ENCODE data around the gene TMEM242.

TMEM242 gene

GRCh38 chr6:157281570-157281969, 41.7 kb downstream of the TMEM242 start:
- Histone ChIP-seq H3F3A (ENCODE audit: low read depth) (no peaks in the 10 kb centered on the region), H4K20me1 (ENCODE audit: insufficient read depth, low read length, poor library complexity, severe bottlenecking) (no peaks in the 10 kb centered on the region), H3K9me2 (replicated peaks; ENCODE audit: low read depth, low read length) (no peaks in the 10 kb centered on the region), H3K4me2 (ENCODE audit: low read depth, low read length, poor library complexity, severe bottlenecking) (no peak overlapping the region), H3K27me3 (ENCODE audit: insufficient read depth, low read length, poor library complexity, severe bottlenecking) (no peaks in the 10 kb centered on the region), H3K4me3 (ENCODE audit: low read length, poor library complexity, severe bottlenecking) (no peak overlapping the region), H3K36me3 (ENCODE audit: insufficient read depth, low read length) (no peaks in the 10 kb centered on the region), H3K79me2 (ENCODE audit: insufficient read depth, low read length) (no peaks in the 10 kb centered on the region), H2AFZ (ENCODE audit: low read length) (no peak overlapping the region), H3K9ac (ENCODE audit: low read depth, low read length, poor library complexity, severe bottlenecking) (no peak overlapping the region), H3K9me3 (ENCODE audit: insufficient read depth, low read depth, low read length) (no peaks in the 10 kb centered on the region), H3K4me1 (ENCODE audit: insufficient read depth, low read length, poor library complexity, severe bottlenecking) (no peaks in the 10 kb centered on the region)
- TF ChIP-seq CTCF (conservative IDR thresholded peaks at IDR 0.05; ENCODE audit: low read length) = peak; percentile 47
- TF ChIP-seq EZH2phosphoT487 (IDR thresholded peaks at IDR 0.05; ENCODE audit: borderline replicate concordance) = no peak

- Histone ChIP-seq H3K4me3 (ENCODE audit: low read length, poor library complexity, severe bottlenecking) (no peak overlapping the region), H3K9me2 (replicated peaks; ENCODE audit: low read depth, low read length) (no peaks in the 10 kb centered on the region), H4K20me1 (ENCODE audit: insufficient read depth, low read length, poor library complexity, severe bottlenecking) (no peaks in the 10 kb centered on the region), H3F3A (ENCODE audit: low read depth) (no peaks in the 10 kb centered on the region), H3K9me3 (ENCODE audit: insufficient read depth, low read depth, low read length) (no peaks in the 10 kb centered on the region), H3K36me3 (ENCODE audit: insufficient read depth, low read length) (no peaks in the 10 kb centered on the region), H3K4me2 (ENCODE audit: low read depth, low read length, poor library complexity, severe bottlenecking) (no peak overlapping the region), H3K9ac (ENCODE audit: low read depth, low read length, poor library complexity, severe bottlenecking) (no peak overlapping the region), H3K27me3 (ENCODE audit: insufficient read depth, low read length, poor library complexity, severe bottlenecking) (no peaks in the 10 kb centered on the region), H2AFZ (ENCODE audit: low read length) (no peak overlapping the region), H3K4me1 (ENCODE audit: insufficient read depth, low read length, poor library complexity, severe bottlenecking) (no peaks in the 10 kb centered on the region), H3K79me2 (ENCODE audit: insufficient read depth, low read length) (no peaks in the 10 kb centered on the region)
- no peak for TF ChIP-seq EZH2phosphoT487 (IDR thresholded peaks at IDR 0.05; ENCODE audit: borderline replicate concordance)
- no peak for TF ChIP-seq CTCF (conservative IDR thresholded peaks at IDR 0.05; ENCODE audit: low read length)
Measured at GRCh38 chr6:157280947-157281346, 42.4 kb downstream of the TMEM242 start.

- no peaks in the 10 kb centered on the region for H3K9me2 ChIP-seq (replicated peaks; ENCODE audit: low read depth, low read length)
- no peak for TF ChIP-seq EZH2phosphoT487 (IDR thresholded peaks at IDR 0.05; ENCODE audit: borderline replicate concordance)
- TF ChIP-seq CTCF (conservative IDR thresholded peaks at IDR 0.05; ENCODE audit: low read length) = no peak
- H3K4me2 ChIP-seq (ENCODE audit: low read depth, low read length, poor library complexity, severe bottlenecking) = no peak overlapping the region
- no peak overlapping the region for H3K4me3 ChIP-seq (ENCODE audit: low read length, poor library complexity, severe bottlenecking)
- H3K27me3 ChIP-seq (ENCODE audit: insufficient read depth, low read length, poor library complexity, severe bottlenecking) = no peaks in the 10 kb centered on the region
- no peak overlapping the region for H2AFZ ChIP-seq (ENCODE audit: low read length)
- no peaks in the 10 kb centered on the region for H3K9me3 ChIP-seq (ENCODE audit: insufficient read depth, low read depth, low read length)
- no peaks in the 10 kb centered on the region for H3F3A ChIP-seq (ENCODE audit: low read depth)
- no peaks in the 10 kb centered on the region for H3K36me3 ChIP-seq (ENCODE audit: insufficient read depth, low read length)
- no peak overlapping the region for H3K9ac ChIP-seq (ENCODE audit: low read depth, low read length, poor library complexity, severe bottlenecking)
- no peaks in the 10 kb centered on the region for H3K79me2 ChIP-seq (ENCODE audit: insufficient read depth, low read length)
- no peaks in the 10 kb centered on the region for H4K20me1 ChIP-seq (ENCODE audit: insufficient read depth, low read length, poor library complexity, severe bottlenecking)
- peaks cover 2% of the 10 kb centered on the region for H3K4me1 ChIP-seq (ENCODE audit: insufficient read depth, low read length, poor library complexity, severe bottlenecking)
Measured at GRCh38 chr6:157280157-157280556, 43.2 kb downstream of the TMEM242 start.

Measured in Loucy (cell line).